HepG2 (cell line): ENCODE results near the gene DUSP2. TPM values are rescaled to one million over a fixed set of nuclear protein-coding genes. Genes with fewer than 3 reads are reported as not detected.

Source experiments
- ATAC-seq: fragments of 200-7000 bp; cut with Tn5 transposase; 3 replicates; pipeline ENCODE4 v1.9.1; 2020; ENCODE audit warnings: mild to moderate bottlenecking, moderate library complexity
- BruUV-seq: library from RNA; stranded (reverse); fragments of 400-500 nt; replicated peaks from 2 replicates; lab custom pipeline; 2021; lab: Mats Ljungman, UMichigan
- CTCF ChIA-PET: fragments of 300-600 bp; formaldehyde crosslinking; extraction: SDS; loops from one replicate; lab custom pipeline; 2021; ENCODE audit warnings: low total read pairs, inconsistent platforms, low intra/inter-chr PET ratio; lab: Yijun Ruan, JAX
- POLR2A ChIA-PET: fragments of 350-600 bp; sonication (Branson Sonifier 250); formaldehyde crosslinking; loops from one replicate; lab custom pipeline; 2020; ENCODE audit warnings: antibody characterized with exemption, inconsistent platforms; lab: Yijun Ruan, JAX
- DNase-seq: peaks from one replicate; pipeline ENCODE4 v3.0.0-alpha.2; 2015; ENCODE audit warnings: low spot score
- FAIRE-seq: peaks from 3 replicates; lab custom pipeline; 2011; peaks lifted over from hg19 to GRCh38; lab: Jason Lieb, UNC
- H2AFZ ChIP-seq: one replicate; pipeline ENCODE4 v1.6.1; 2011; ENCODE audit warnings: low read length, inconsistent platforms
- H3K27ac ChIP-seq: fragments of 300-600 bp; 3 replicates; pipeline ENCODE4 v1.8.0; 2011; ENCODE audit warnings: mixed run types, mild to moderate bottlenecking, mixed read lengths, low read length, inconsistent platforms; ENCODE audit not compliant: insufficient read depth; ENCODE audit errors: extremely low read length
- H3K27me3 ChIP-seq, 2 experiments: fragments of 200-600 bp in 1 of 2; 2 replicates in 1 of 2; 3 replicates in 1 of 2; pipeline versions ENCODE4 v1.6.0 to v1.8.0; 2011; ENCODE audit warnings: low read length in 2 of 2, mild to moderate bottlenecking in 2 of 2, moderate library complexity in 2 of 2, inconsistent platforms in 1 of 2; ENCODE audit not compliant: insufficient read depth in 2 of 2, control insufficient read depth in 1 of 2
- H3K36me3 ChIP-seq, 2 experiments: fragments of 200-600 bp in 1 of 2; replicated peaks in 1 of 2; 2 replicates in 1 of 2; 3 replicates in 1 of 2; pipeline versions ENCODE4 v1.5.1 to v1.8.0; 2011; ENCODE audit warnings: low read length in 2 of 2, inconsistent platforms in 1 of 2; ENCODE audit not compliant: insufficient read depth in 2 of 2, control insufficient read depth in 1 of 2
- H3K4me1 ChIP-seq: 2 replicates; pipeline ENCODE4 v1.5.1; 2012; ENCODE audit warnings: low read length, inconsistent platforms; ENCODE audit not compliant: insufficient read depth
- H3K4me2 ChIP-seq: 2 replicates; pipeline ENCODE4 v1.6.0; 2011; ENCODE audit warnings: low read depth, low read length, inconsistent platforms
- H3K4me3 ChIP-seq, 3 experiments: fragments of 200-600 bp in 1 of 3; sonication (generic), shearing (Covaris generic) in 1 of 3; replicated peaks in 1 of 3; 2 replicates each; pipeline ENCODE4 v1.5.1; 2011 to 2016; ENCODE audit warnings: low read length in 3 of 3, inconsistent platforms in 2 of 3, low read depth in 2 of 3, mild to moderate bottlenecking in 2 of 3, control low read depth in 1 of 3, mixed read lengths in 1 of 3; ENCODE audit not compliant: insufficient read depth in 1 of 3
- H3K79me2 ChIP-seq: one replicate; pipeline ENCODE4 v1.6.1; 2011; ENCODE audit warnings: low read length, inconsistent platforms; ENCODE audit not compliant: insufficient read depth
- H3K9ac ChIP-seq: 2 replicates; pipeline ENCODE4 v1.6.0; 2011; ENCODE audit warnings: mild to moderate bottlenecking, low read depth, low read length, inconsistent platforms; ENCODE audit not compliant: insufficient read depth
- H3K9me3 ChIP-seq: 2 replicates; pipeline ENCODE4 v1.5.1; 2012; ENCODE audit warnings: mild to moderate bottlenecking, low read length
- H4K20me1 ChIP-seq: 2 replicates; pipeline ENCODE4 v1.6.0; 2011; ENCODE audit warnings: inconsistent platforms, mild to moderate bottlenecking, low read length, moderate library complexity; ENCODE audit not compliant: insufficient read depth
- AGO1 ChIP-seq: fragments of 200-400 bp; formaldehyde crosslinking; IDR thresholded peaks from 2 replicates; pipeline ENCODE4 v1.6.1; 2017; ENCODE audit warnings: mild to moderate bottlenecking, low read depth, low read length, moderate library complexity; ENCODE audit not compliant: poor library complexity, severe bottlenecking
- CBFB ChIP-seq: sonication (generic); formaldehyde crosslinking; IDR thresholded peaks from 2 replicates; pipeline ENCODE4 v1.4.0; 2020; ENCODE audit warnings: missing genetic modification reagents
- EHMT2 ChIP-seq: fragments of 200-600 bp; sonication (generic); IDR thresholded peaks from 2 replicates; pipeline ENCODE4 v1.7.0; 2017; ENCODE audit warnings: antibody characterized with exemption, low read depth, low read length, borderline replicate concordance
- FOSL2 ChIP-seq: sonication (generic); formaldehyde crosslinking; IDR thresholded peaks from 2 replicates; pipeline ENCODE4 v1.4.0; 2020; ENCODE audit warnings: missing genetic modification reagents
- GABPB1 ChIP-seq: IDR thresholded peaks from 2 replicates; pipeline ENCODE4 v1.6.1; 2016; ENCODE audit warnings: mild to moderate bottlenecking, missing genetic modification reagents, moderate library complexity, missing compliant biosample characterization
- HOXA3 ChIP-seq: sonication (generic); formaldehyde crosslinking; IDR thresholded peaks from 2 replicates; pipeline ENCODE4 v1.5.0; 2020; ENCODE audit warnings: missing genetic modification reagents
- IKZF4 ChIP-seq: sonication (generic); formaldehyde crosslinking; IDR thresholded peaks from 2 replicates; pipeline ENCODE4 v1.5.1; 2020; ENCODE audit warnings: borderline replicate concordance, mild to moderate bottlenecking, low read depth, missing genetic modification reagents; ENCODE audit errors: not compliant biosample characterization
- NFKBIZ ChIP-seq: IDR thresholded peaks from 2 replicates; pipeline ENCODE4 v1.6.1; 2018; ENCODE audit warnings: missing genetic modification reagents, missing compliant biosample characterization
- PCBP1 ChIP-seq: fragments of 200-400 bp; formaldehyde crosslinking; IDR thresholded peaks from 2 replicates; pipeline ENCODE4 v1.6.1; 2017; ENCODE audit warnings: mild to moderate bottlenecking, low read depth, low read length, borderline replicate concordance
- PPARG ChIP-seq: conservative IDR thresholded peaks from 2 replicates; pipeline ENCODE4 v1.6.1; 2016; ENCODE audit warnings: missing biosample characterization, missing genetic modification reagents
- SOX6 ChIP-seq, 2 experiments: fragments of 450-650 bp in 1 of 2; sonication (generic) in 1 of 2; formaldehyde crosslinking in 1 of 2; IDR thresholded peaks; 2 replicates each; pipeline versions ENCODE4 v1.4.0 to v1.6.1; 2017 to 2020; ENCODE audit warnings: antibody characterized with exemption in 1 of 2, mild to moderate bottlenecking in 1 of 2, missing genetic modification reagents in 1 of 2
- ZFP37 ChIP-seq: sonication (generic); formaldehyde crosslinking; IDR thresholded peaks from 2 replicates; pipeline ENCODE4 v1.4.0; 2020; ENCODE audit warnings: missing genetic modification reagents, borderline replicate concordance
- ZNF484 ChIP-seq: sonication (generic); formaldehyde crosslinking; IDR thresholded peaks from 2 replicates; pipeline ENCODE4 v1.5.1; 2020; ENCODE audit warnings: mild to moderate bottlenecking, low read depth, missing genetic modification reagents, borderline replicate concordance
- ZNF768 ChIP-seq: sonication (generic); formaldehyde crosslinking; IDR thresholded peaks from 2 replicates; pipeline ENCODE4 v1.4.0; 2020; ENCODE audit warnings: missing genetic modification reagents
- WGBS: methylation state at CpG from one replicate; pipeline ENCODE4 v1.1.6; 2017; ENCODE audit warnings: low lambda C conversion rate; 5-methylcytosine and 5-hydroxymethylcytosine counted together
- in situ Hi-C: cut with HindIII; loops from 2 replicates; pipeline ENCODE4 v1.10.0; 2017; ENCODE audit warnings: low pct_unique_long_range_greater_than_20kb; ENCODE audit not compliant: extremely low pct_ligation_motif_present
- intact Hi-C: fragments of 100-400 bp; cut with micrococcal nuclease; formaldehyde crosslinking; loops from one replicate; pipeline ENCODE4 v1.10.0; 2022; ENCODE audit not compliant: unreplicated experiment
- polyA plus RNA-seq, 8 experiments: library from polyadenylated mRNA; depleted of rRNA in 3 of 8; stranded (reverse) in 7 of 8; unstranded in 1 of 8; fragments of >200 nt; fragmentation: Illumina TruSeq in 4 of 8; extraction: Trizol in 4 of 8; gene quantifications; 2 replicates each; pipeline versions ENCODE4 v1.2.1 to v1.2.3, GENCODE V29; 2011 to 2016; ENCODE audit warnings: low read depth in 4 of 8, missing spikeins in 1 of 8, mixed read lengths in 1 of 8; ENCODE audit not compliant: insufficient read depth in 1 of 8
- total RNA-seq, 5 experiments: library from RNA; depleted of rRNA; stranded (reverse); fragments of >200 nt; fragmentation: Illumina TruSeq; extraction: Trizol; gene quantifications; 2 replicates each; pipeline ENCODE4 v1.2.3, GENCODE V29; 2016; ENCODE audit warnings: low read depth in 1 of 5
- TF ChIP-seq, protein P1 (sequence below): sonication (generic); formaldehyde crosslinking; IDR thresholded peaks from 2 replicates; pipeline ENCODE4 v1.4.0; 2020; ENCODE audit warnings: missing genetic modification reagents
- TF ChIP-seq, protein P2 (sequence below): sonication (generic); formaldehyde crosslinking; IDR thresholded peaks from 2 replicates; pipeline ENCODE4 v1.5.0; 2020; ENCODE audit warnings: mild to moderate bottlenecking, low read depth, missing genetic modification reagents, borderline replicate concordance
- TF ChIP-seq, protein P3 (sequence below): sonication (generic); formaldehyde crosslinking; IDR thresholded peaks from 2 replicates; pipeline ENCODE4 v1.5.0; 2020; ENCODE audit warnings: mild to moderate bottlenecking, missing genetic modification reagents, moderate library complexity

The DUSP2 gene
- total and polyA plus RNA-seq, 2 of the 13 experiments (the other 11 are each of a cell fraction or from before 2014, with no cell fraction given), result not detected

DNA sequence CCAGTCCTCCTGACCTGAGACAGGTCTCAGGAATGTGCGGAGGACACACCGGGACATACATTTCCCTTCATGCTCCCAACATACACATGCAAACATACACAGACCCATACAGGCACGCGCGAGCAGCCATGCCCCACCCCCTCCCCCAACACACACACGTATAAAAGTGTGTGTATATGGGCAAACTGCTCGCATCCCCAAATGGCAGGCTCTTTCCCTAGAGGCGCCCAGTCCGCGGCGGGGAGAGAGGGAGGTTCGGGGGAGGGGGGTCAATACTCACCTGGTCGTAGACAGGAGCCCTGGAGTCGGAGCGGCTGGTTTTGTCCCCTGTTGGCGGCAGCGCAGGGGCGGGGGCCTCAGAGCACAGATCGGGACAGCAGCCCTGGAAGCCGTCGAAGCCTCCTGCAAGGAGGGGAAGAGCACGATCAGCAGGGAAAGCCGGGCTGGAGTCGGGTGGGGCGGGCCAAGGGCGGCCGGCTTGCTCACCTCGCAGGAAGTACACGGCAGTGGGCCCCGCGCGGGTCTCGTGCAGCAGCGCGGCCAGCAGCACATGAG lies 682 bp downstream of the DUSP2 start (continued):
- TF ChIP-seq ZFP37 (CRISPR knock-in tag), result no peak
- TF ChIP-seq, protein P1, sequence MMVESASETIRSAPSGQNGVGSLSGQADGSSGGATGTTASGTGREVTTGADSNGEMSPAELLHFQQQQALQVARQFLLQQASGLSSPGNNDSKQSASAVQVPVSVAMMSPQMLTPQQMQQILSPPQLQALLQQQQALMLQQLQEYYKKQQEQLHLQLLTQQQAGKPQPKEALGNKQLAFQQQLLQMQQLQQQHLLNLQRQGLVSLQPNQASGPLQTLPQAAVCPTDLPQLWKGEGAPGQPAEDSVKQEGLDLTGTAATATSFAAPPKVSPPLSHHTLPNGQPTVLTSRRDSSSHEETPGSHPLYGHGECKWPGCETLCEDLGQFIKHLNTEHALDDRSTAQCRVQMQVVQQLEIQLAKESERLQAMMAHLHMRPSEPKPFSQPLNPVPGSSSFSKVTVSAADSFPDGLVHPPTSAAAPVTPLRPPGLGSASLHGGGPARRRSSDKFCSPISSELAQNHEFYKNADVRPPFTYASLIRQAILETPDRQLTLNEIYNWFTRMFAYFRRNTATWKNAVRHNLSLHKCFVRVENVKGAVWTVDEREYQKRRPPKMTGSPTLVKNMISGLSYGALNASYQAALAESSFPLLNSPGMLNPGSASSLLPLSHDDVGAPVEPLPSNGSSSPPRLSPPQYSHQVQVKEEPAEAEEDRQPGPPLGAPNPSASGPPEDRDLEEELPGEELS (CRISPR knock-in tag), result no peak
- TF ChIP-seq EHMT2, result no peak
- no peak for TF ChIP-seq HOXA3
- no peak for TF ChIP-seq SOX6 (IDR thresholded peaks at IDR 0.05)
- no peak for TF ChIP-seq SOX6 (CRISPR knock-in tag; IDR thresholded peaks at IDR 0.05)
- TF ChIP-seq PPARG (CRISPR knock-in tag), result no peak
- no peak for TF ChIP-seq PCBP1
- TF ChIP-seq CBFB, result no peak
- TF ChIP-seq FOSL2 (CRISPR knock-in tag), result no peak
- no peak for TF ChIP-seq ZNF484 (CRISPR knock-in tag)
- no peak for TF ChIP-seq GABPB1

DNA sequence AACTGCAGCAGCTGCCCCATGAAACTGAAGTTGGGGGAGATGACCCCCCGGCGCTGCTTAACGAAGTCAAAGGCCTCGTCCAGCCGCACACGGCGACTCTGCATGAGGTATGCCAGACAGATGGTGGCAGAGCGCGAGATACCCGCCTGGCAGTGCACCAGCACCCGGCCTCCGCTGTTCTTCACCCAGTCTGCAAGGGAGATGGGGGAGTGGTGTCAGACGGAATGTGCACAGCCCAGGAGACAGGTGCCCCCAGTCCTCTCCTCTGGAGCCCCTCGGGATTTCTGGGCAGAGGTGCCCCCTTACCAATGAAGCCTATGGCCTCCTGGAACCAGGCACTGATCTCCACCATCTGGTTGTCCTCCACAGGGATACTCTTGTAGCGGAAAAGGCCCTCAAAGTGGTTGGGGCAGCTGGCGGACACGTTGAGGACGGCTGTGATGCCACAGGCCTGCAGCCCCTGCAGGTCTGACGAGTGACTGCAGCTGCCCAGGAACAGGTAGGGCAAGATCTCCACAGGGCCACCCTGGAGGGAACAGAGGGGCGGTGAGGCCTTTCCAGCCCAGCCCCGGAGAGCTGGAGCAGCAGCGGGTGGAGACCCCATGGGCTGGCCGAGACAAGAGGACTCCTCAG lies 1.3 kb downstream of the DUSP2 start:
- Histone ChIP-seq H2AFZ (no peak overlapping the region), H3K27me3 (peaks cover 8 to 57% of the 10 kb centered on the region in 2 experiments; a peak in 4 of 5 replicates), H3K36me3 (no peaks in the 10 kb centered on the region), H4K20me1 (no peaks in the 10 kb centered on the region), H3K4me2 (no peak overlapping the region), H3K27ac (no peak overlapping the region), H3K9ac (no peak overlapping the region), H3K9me3 (no peaks in the 10 kb centered on the region), H3K4me3 (no peak overlapping the region), H3K79me2 (no peaks in the 10 kb centered on the region), H3K4me1 (peaks cover 15% of the 10 kb centered on the region)
- 51% methylated on average over 16 of the region's 23 CpGs for WGBS
- no peak for DNase-seq
- peak; percentile 77 for ATAC-seq
- ChIA-PET POLR2A (no interaction called here), CTCF (no interaction called here)
- FAIRE-seq, result no peak
- intact Hi-C loops (no loop called here), in situ Hi-C loops (loop anchor here (5.0 to 25.0 kb wide), 2 partner anchors 118 to 368 kb away; partner anchors contain the start of gene NEURL3)
- BruUV-seq, result no TSS peak
- TF ChIP-seq NFKBIZ (CRISPR knock-in tag) (no peak), AGO1 (no peak), IKZF4 (CRISPR knock-in tag) (no peak), ZNF768 (peak; percentile 59; the same call in 1 of the 2 replicates)
- TF ChIP-seq, protein P2, sequence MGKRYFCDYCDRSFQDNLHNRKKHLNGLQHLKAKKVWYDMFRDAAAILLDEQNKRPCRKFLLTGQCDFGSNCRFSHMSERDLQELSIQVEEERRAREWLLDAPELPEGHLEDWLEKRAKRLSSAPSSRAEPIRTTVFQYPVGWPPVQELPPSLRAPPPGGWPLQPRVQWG (CRISPR knock-in tag), result no peak
- TF ChIP-seq, protein P3, sequence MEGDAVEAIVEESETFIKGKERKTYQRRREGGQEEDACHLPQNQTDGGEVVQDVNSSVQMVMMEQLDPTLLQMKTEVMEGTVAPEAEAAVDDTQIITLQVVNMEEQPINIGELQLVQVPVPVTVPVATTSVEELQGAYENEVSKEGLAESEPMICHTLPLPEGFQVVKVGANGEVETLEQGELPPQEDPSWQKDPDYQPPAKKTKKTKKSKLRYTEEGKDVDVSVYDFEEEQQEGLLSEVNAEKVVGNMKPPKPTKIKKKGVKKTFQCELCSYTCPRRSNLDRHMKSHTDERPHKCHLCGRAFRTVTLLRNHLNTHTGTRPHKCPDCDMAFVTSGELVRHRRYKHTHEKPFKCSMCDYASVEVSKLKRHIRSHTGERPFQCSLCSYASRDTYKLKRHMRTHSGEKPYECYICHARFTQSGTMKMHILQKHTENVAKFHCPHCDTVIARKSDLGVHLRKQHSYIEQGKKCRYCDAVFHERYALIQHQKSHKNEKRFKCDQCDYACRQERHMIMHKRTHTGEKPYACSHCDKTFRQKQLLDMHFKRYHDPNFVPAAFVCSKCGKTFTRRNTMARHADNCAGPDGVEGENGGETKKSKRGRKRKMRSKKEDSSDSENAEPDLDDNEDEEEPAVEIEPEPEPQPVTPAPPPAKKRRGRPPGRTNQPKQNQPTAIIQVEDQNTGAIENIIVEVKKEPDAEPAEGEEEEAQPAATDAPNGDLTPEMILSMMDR (CRISPR knock-in tag), result 0 out of 2 replicates have a peak, but pooled peaks have one; percentile 12
